Rectal smooth muscle tissue (tissue), 1 donor: Measurements from ENCODE around the gene GTF2H3.
"Not testable (repeated sequence)": the region's sequence is repeated elsewhere in the genome, so short reads cannot be mapped to it uniquely, and the experiment has no call there.

Experiments used
- H3K27ac ChIP-seq: one replicate; pipeline ENCODE4 v1.7.0; 2013; ENCODE audit warnings: low read depth, low read length, inconsistent platforms
- H3K27me3 ChIP-seq: one replicate; pipeline ENCODE4 v1.7.0; 2013; ENCODE audit warnings: low read length; ENCODE audit not compliant: control insufficient read depth, insufficient read depth
- H3K36me3 ChIP-seq: one replicate; pipeline ENCODE4 v1.7.0; 2013; ENCODE audit warnings: low read length; ENCODE audit not compliant: control insufficient read depth, insufficient read depth
- H3K4me1 ChIP-seq: one replicate; pipeline ENCODE4 v1.7.0; 2013; ENCODE audit warnings: low read length; ENCODE audit not compliant: control insufficient read depth, insufficient read depth
- H3K4me3 ChIP-seq: one replicate; pipeline ENCODE4 v1.7.0; 2013; ENCODE audit warnings: low read length
- H3K9ac ChIP-seq: one replicate; pipeline ENCODE4 v1.7.0; 2013; ENCODE audit warnings: low read length

GTF2H3 gene

DNA sequence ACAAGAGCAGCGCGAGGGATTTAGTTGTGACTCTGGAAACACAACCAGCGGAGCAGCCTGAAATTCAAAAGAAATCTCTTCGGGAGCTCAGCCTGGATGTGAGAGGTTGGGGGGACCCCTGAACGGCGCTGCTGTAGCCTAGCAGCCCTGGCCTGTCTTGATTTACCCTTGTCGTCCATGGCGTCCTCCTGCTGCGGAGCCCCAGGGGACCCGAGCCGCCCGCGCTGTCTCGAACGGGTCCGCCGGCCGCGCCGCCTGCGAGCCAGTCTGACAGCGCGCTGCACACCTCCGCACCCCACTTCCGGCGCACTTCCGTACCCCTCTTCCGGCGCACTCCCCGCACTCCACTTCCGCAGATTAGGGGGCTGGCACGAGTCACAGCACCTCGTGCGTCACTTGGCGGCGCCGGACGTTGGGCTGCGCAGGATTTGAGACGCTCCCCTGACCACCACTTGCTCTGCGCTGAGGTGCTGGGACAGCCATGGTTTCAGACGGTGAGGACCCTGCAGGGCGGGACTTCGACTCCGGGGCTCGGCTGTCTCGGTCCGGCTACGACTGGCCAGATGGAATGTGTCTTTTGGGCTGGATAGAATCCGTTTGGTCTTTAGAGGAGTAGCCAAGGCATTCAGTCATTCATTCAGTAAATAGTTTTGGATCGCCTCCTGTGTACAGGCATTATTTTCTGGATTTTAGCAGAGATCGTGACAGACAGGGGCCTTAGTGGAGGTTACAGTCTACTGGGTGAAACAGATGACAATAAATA is at the start of gene GTF2H3, which contains the start of gene EIF2B1:
GTF2H3 (plus strand) TSS at position 451 of the 763 bp plus-strand sequence; CDS start at position 482, 31 bp downstream.
EIF2B1 (minus strand) TSS at position 308 of the 763 bp plus-strand sequence; CDS start at position 179, 129 bp downstream.
- Histone ChIP-seq H3K4me3 (peak within 1 kb of the TSS; percentile 97), H3K27ac (peak within 1 kb of the TSS; percentile 91), H3K4me1 (peaks cover 11% of the 10 kb centered on the region), H3K27me3 (no peaks in the 10 kb centered on the region), H3K9ac (peak within 1 kb of the TSS; percentile 92), H3K36me3 (peaks cover 17% of the 10 kb centered on the region)

DNA sequence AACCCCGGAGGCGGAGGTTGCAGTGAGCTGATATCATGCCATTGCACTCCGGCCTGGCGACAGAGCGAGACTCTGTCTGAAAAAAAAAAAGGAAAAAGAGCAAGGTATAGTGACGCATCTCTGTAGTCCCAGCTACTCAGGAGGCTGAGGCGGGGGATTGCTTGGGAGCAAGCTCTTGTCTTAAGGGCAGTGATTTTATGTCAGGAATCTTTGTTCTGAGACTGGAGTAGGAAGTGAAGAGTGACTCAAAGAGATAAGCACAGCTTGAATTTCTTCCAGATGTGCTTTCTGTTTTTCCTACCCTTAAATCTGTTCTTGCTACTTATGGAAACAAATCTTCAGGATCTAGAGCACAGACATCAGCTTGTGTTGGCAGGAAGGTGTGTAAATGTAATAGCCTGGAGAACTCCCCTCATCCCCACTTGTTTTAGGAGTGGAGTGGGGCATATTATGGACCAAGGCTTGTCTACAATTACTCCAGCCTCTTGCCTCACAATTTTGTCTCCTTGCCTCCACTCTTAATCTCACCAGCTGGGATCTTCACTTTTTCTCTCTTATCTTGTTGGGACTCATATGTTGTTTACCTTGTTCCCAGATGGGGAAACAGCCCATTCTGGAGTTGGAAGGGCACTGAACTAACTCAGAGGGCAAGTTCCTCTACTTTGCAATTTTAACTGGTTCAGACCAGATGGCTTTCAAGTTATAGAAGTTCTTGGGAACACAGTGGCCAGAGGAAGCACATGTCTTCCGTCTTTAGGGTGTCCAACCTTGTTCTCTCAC is 41.7 kb upstream of the GTF2H3 start:
- H3K36me3 ChIP-seq, result peaks cover 16% of the 10 kb centered on the region
- H3K4me3 ChIP-seq, result no peak overlapping the region
- peaks cover 5% of the 10 kb centered on the region for H3K4me1 ChIP-seq
- H3K9ac ChIP-seq, result no peak overlapping the region
- no peak overlapping the region for H3K27ac ChIP-seq
- H3K27me3 ChIP-seq, result no peaks in the 10 kb centered on the region

DNA sequence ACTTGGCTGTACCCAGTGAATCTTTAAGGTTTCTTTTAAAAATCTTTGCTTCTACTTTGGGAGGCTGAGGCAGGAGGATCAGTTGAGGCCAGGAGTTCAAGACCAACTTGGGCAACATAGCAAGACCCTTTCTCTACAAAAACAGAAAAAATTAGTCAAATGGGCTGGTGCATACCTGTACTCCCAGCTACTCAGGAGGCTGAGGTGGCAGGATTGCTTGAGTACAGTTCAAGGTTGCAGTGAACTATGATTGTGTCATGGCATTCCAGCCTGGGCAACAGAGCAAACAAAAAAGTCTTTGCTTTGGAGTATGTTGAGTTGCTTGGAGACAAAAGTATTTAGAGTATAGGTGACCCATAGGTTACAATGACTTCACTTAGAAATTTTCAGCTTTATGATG is 37.9 kb upstream of the GTF2H3 start:
- H3K4me3 ChIP-seq, result no peak overlapping the region
- H3K27me3 ChIP-seq, result no peaks in the 10 kb centered on the region
- no peak overlapping the region for H3K9ac ChIP-seq
- no peaks in the 10 kb centered on the region for H3K4me1 ChIP-seq
- H3K27ac ChIP-seq, result no peak overlapping the region
- H3K36me3 ChIP-seq, result peaks cover 12% of the 10 kb centered on the region

DNA sequence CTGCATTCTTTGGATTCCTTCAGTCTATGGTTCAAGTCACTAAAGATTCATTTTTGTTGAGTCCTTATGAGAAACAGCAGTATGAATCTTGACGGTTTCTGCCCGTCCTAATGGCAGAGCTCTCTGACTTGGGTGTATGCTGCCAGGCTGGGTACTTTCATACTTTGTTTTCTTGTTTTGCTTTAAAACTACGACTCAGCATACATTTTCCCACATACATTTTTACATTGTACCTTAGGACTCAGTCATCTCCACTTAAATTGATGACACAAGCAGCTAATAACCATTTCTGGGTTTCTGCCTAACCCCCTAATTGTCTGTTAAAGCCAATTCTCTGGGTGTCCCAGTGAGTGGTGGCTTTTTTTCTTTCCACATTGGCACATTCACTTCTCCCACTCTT is 36.5 kb upstream of the GTF2H3 start:
- no peak overlapping the region for H3K4me3 ChIP-seq
- H3K9ac ChIP-seq, result no peak overlapping the region
- no peaks in the 10 kb centered on the region for H3K27me3 ChIP-seq
- no peak overlapping the region for H3K27ac ChIP-seq
- peaks cover 12% of the 10 kb centered on the region for H3K36me3 ChIP-seq
- H3K4me1 ChIP-seq, result no peaks in the 10 kb centered on the region

DNA sequence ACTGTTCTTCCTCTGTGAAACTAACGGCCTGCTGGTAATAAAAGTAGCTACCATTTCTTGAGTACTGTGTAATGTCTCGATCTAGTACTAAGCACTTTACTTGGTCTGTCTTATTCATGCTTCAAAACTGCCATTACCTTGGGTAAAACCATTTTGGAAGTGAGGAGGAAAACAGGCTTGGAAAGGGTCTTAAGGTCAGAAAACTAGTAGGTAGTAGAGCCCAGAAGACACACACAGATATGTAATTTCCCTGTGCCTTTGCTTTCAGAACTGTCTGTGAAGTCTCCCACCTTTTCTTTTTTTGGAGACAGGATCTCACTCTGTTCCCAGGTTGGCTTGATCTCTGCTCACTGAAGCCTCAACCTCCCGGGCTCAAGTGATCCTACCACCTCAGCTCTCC is 35.1 kb upstream of the GTF2H3 start:
- Histone ChIP-seq H3K27ac (no peak overlapping the region), H3K4me3 (no peak overlapping the region), H3K9ac (no peak overlapping the region), H3K4me1 (peaks cover 4% of the 10 kb centered on the region), H3K36me3 (peaks cover 8% of the 10 kb centered on the region), H3K27me3 (no peaks in the 10 kb centered on the region)

DNA sequence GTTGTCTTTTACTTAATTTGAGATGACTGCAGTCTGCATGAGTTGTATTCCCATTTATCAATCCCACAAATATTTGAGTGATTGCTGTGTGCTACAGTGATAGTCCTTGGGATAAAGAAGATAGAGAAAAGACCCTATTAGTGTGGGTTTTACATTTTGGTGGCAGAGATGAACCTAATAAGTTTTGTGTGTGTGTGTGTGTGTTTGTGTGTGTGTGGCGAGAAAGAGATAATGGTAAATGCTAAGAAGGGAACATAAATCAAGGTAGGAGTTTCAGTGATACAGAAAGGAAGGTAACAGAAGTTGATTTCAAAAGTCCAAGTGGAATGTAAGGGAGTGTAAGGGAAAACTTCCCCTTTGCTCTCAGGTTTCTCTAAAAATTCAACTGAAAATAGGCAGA is 34.3 kb upstream of the GTF2H3 start:
- H3K4me1 ChIP-seq, result peaks cover 4% of the 10 kb centered on the region
- no peak overlapping the region for H3K4me3 ChIP-seq
- H3K27me3 ChIP-seq, result no peaks in the 10 kb centered on the region
- no peak overlapping the region for H3K9ac ChIP-seq
- no peak overlapping the region for H3K27ac ChIP-seq
- H3K36me3 ChIP-seq, result peaks cover 7% of the 10 kb centered on the region

DNA sequence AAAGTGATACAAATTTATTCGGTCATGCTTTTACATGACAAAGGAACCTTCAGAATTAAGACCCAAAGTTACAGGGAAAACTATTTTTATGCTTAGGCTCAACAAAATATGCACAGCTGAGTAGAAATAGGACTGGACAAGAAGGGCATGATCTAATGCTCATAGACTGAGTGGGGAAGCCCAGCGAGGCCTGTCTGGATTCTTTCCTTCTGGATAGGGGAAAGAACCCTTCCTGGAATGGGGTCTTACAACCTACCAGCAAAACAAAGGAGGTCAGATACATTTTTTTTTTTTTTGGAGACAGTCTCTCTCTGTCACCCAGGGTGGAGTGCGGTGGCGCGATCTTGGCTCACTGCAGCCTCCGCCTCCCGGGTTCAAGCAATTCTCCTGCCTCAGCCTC is 33.9 kb upstream of the GTF2H3 start:
- no peak overlapping the region for H3K4me3 ChIP-seq
- no peak overlapping the region for H3K9ac ChIP-seq
- peaks cover 5% of the 10 kb centered on the region for H3K36me3 ChIP-seq
- no peak overlapping the region for H3K27ac ChIP-seq
- no peaks in the 10 kb centered on the region for H3K27me3 ChIP-seq
- peaks cover 4% of the 10 kb centered on the region for H3K4me1 ChIP-seq

DNA sequence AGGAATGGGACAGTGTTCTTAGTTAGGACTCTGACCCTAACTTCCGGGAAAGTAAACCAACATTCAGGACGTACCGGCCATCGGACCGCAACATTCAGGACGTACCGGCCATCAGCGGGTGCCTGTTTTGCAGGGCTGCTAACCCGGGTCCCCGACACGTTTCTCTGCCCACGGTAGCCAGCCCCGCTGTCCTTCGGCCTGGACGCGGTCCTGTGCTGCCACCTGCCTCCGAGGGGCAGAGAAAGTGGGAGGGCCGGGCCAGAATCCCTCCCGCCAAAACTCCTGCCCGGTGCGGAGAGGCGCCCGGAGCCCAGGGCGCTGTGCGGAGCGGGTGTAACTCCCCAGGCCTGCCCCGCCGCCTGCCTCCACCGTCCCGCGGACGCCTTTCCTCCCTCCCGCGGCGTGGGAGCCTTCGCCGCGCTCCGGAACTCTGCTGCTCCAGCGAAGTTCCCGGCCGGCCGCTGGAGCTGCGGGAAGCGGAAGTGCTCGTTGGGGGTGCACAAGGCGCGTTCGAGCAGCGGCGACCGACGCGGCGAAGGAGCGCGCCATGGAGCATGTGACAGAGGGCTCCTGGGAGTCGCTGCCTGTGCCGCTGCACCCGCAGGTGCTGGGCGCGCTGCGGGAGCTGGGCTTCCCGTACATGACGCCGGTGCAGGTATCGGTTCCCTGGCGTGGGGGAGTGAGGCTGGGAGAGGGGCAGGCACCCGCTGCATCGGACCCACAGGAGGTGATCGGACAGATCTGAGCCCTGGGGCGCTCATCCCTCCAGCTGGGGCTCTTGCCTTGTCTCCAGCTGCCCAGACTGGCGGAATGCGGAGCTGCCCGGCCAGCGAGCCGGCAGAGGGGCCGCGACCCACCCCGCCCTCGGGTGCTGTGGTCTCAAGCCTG is 31.8 kb upstream of the GTF2H3 start, which contains the start of gene DDX55:
DDX55 (plus strand) TSS at position 498 of the 888 bp plus-strand sequence; CDS start at position 548, 50 bp downstream.
- H3K36me3 ChIP-seq, result peaks cover 9% of the 10 kb centered on the region
- peak within 1 kb of the TSS; percentile 82 for H3K9ac ChIP-seq
- H3K27me3 ChIP-seq, result no peaks in the 10 kb centered on the region
- H3K4me3 ChIP-seq, result peak within 1 kb of the TSS; percentile 99
- H3K4me1 ChIP-seq, result peaks cover 4% of the 10 kb centered on the region
- peak within 1 kb of the TSS; percentile 89 for H3K27ac ChIP-seq

DNA sequence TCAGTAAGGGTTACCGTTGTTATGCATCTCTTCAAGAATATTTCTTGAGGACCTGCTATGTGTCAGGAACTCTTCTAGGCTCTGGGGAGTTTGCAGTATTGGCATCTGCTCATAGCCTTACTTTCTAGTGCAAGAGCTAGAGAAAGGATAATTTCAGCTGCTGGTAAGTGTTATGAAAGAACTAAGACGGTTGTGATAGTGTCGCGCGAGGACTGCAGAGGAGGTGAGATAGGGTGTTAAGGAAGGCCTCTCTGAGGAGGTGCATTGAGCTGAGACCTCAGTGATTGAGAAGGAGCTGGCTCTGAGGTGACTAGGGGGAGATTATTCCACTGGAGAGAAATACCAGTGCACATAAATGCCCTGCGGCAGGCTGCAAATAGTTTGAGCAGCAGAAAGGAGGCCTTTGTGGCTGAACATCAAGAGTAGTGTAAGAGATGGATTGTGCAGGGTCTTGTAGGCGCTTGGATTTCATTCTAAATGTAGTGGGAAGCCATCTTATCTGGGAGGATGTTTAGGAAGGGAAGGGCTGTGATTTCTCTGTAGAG is 30.9 kb upstream of the GTF2H3 start:
- Histone ChIP-seq H3K27ac (peak overlapping the region; percentile 89), H3K27me3 (no peaks in the 10 kb centered on the region), H3K4me1 (peaks cover 4% of the 10 kb centered on the region), H3K9ac (peak overlapping the region; percentile 80), H3K36me3 (peaks cover 12% of the 10 kb centered on the region), H3K4me3 (peak overlapping the region; percentile 99)

DNA sequence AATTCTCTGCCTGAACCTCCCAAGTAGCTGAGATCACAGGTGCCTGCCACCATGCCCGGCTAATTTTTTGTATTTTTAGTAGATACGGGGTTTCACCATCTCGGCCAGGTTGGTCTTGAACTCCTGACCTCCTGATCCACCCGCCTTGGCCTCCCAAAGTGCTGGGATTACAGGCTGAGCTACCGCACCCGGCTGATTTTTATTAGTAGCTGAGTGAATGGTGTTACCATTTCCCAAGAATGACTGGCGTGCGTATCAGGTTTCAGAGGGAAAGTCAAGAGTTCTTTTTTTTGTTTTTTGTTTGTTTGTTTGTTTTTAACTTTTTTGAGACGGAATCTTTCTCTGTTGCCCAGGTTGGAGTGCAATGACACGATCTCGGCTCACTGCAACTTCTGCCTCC is 30.1 kb upstream of the GTF2H3 start:
- not testable (repeated sequence) for H3K4me3 ChIP-seq, H3K27me3 ChIP-seq, H3K9ac ChIP-seq, H3K4me1 ChIP-seq, H3K27ac ChIP-seq
- H3K36me3 ChIP-seq, result peaks cover 18% of the 10 kb centered on the region

DNA sequence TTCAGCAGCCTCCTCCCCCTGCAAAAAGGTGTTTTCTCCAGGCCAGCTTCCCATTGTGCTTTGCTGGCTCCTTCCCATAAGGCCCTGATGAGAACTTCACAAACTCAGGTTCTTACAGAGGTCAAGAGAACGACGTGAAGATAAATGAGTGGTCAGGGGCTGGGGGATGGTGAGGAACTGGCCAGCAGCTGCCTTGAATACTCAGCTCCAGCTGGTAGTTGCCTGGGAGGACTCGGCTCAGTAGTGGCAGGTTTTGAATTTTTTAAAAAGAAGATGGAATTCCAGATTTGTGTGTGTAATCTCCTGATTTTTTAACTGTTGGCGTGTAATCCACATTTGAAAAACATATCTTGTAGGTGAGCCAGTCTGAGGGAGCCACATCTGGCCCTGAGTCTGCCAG is 25.9 kb upstream of the GTF2H3 start:
- H3K36me3 ChIP-seq, result peaks cover 37% of the 10 kb centered on the region
- no peak overlapping the region for H3K4me3 ChIP-seq
- no peak overlapping the region for H3K9ac ChIP-seq
- no peaks in the 10 kb centered on the region for H3K27me3 ChIP-seq
- H3K27ac ChIP-seq, result no peak overlapping the region
- H3K4me1 ChIP-seq, result peaks cover 1% of the 10 kb centered on the region
